CD4-positive, alpha-beta T cell treated with Interleukin-17A for 1 hour (primary cell): ENCODE measurements around the gene PSMA5.
"Not testable (repeated sequence)": the region's sequence is repeated elsewhere in the genome, so short reads cannot be mapped to it uniquely, and the experiment has no call there.

Experiments
- DNase-seq: peaks from one replicate; pipeline ENCODE4 v3.0.0-alpha.2; 2020

The PSMA5 gene

DNA sequence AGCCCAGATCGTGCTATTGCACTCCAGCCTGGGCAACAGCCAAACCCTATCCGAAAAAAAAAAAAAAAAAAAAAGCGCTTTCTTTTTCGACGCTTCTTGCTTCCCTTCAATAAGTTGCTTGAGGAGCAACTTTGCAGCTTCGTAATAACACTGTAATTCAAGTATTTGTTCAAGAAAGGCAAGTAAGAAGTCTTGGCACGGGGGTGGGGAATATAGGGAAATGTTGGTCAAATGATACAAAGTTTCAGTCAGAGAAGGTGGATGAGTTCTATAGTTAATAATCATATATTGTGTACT lies 871 bp upstream of the PSMA5 start:
- DNase-seq = no peak

DNA sequence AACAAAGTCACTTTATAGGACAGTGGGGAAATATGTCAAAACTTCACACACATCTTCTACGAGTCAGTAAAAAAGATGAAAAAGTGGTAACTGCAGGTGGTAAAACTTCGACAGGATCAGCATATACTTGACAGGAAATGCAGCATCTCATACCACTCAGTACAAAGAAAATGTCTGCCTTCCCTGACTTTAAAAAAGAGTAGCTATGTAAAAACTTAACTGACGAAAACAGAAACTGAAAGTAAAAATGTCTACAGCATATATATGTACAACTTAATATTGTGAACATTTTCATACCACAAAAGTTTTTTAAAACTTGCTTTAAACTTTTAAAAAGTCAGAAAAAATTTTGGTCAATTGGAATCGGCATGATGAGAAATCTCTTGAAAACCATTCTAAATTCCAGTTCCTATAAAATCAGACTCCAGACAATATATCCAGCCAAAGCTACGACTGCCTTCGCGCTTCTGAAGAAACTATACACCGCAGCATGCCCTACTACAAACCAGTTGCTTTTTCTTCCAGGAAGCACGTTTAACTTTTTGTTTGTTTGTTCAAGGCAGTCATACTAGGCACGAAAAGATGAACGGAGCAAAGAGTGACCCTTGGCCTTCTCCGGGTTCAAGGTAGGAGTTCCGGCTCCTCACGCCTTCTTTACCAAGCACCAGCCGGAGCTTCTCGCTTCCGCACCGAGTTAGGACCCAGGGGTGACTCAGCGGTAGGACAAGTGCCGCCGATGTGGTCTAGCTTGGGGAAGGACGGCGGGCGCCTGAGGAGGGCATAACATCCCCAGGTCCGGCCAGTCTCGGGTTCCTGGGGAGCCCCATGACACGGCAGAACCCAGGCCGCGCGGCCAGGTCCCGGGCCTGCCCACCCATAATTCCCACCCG lies 612 bp downstream of the PSMA5 start:
- peak; percentile 75 for DNase-seq

DNA sequence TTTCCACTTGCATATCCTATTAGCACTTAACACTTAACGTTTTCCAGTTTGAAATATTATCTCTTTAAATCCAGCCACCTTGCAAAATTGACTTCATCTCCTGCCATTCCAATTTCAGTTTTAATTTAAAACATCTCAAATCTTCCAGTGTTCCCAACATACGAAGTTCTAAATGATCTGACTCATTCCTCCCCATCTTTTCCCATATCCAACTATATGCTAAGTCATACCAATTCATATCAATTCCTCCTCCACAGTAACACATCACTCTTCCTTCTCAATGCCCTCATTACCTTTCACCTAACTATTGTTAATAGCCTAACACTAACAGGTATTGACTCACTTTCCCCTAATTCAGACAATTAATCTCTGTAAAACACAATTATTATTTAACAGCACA lies 2.8 kb downstream of the PSMA5 start:
- DNase-seq = no peak

DNA sequence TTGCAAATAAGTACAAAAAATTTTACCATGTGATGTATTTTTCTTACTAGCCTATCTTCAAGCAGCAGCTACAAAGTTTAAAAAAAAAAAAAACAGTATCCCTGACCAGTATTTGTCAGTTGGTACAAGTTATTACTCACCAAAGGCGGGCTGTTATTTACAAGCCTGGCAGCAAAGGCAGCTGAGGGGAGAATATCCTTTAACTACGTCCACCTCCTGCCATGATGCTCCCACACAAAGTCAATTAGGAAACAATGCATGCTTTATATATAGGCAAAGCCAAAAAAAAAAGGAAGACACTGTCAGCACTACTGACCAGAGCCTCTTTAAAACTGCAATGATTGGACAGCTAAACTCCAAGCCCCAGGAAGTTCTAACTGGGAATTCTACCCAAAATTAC lies 13.7 kb downstream of the PSMA5 start:
- no peak for DNase-seq

DNA sequence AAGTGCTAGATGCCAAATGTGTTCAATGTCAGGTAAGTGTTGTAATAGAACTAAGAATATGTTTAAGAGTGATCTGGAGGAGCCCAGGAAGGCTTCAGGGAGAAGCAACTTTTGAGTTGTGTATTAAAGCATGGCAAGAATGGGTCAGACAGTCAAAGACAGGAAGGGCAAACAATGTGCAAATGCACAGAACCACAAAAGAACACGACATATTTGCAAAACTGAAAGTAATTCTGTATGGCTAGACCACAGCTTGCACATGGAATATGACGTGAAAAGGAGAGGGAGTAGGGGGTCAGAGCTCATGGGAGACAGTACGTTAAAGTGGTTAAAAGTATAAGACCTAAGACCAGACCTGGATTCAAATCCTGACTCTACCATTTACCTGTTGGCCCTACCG lies 21.4 kb downstream of the PSMA5 start:
- DNase-seq = peak; percentile 26

DNA sequence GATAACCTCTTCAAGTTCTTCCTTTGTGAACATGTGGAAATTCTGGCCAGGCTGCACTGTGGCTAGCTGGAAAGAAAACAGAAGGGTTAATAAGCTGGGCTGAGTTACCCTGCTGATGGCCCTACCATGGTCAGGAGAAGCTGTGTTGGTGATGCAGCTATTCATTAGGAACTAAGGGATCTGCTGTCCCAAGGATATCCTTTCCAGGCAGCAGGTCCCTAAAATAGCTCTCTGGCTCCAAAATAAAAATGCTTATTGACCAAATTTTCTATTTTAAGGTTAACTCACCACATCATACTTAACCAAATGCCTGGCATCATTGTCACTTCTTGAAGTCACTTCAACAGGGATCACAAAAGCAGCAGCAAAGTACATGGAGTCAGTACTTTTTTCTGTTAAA lies 24.2 kb downstream of the PSMA5 start:
- no peak for DNase-seq

DNA sequence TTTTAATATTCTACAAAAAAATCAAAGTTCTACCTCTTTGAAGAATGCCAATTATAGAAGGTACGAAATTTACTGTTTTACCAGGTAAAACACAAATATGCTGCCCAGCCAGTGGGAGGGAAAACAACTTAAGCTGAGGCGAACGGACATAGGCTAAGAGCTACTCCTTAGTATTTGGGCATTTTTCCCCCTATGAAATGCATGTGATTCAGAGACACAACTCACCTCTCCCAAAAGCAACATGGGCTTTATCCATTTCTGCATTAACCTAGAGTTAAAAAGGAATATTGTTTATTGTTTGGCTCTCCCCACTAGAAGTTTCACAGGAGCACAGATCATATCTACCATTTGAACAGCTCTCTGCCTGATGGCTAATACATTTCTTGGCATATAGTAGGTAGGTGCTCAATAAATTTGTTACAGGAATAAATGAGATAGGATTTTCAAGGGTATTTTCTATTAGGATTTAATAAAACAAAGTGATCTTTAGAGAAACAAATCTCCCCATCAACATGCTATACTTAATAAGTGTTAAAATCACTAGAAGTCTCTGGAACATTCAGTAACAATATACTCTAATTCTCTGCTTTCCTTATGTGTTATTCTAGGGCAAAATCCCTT lies 26.1 kb downstream of the PSMA5 start:
- DNase-seq = no peak

DNA sequence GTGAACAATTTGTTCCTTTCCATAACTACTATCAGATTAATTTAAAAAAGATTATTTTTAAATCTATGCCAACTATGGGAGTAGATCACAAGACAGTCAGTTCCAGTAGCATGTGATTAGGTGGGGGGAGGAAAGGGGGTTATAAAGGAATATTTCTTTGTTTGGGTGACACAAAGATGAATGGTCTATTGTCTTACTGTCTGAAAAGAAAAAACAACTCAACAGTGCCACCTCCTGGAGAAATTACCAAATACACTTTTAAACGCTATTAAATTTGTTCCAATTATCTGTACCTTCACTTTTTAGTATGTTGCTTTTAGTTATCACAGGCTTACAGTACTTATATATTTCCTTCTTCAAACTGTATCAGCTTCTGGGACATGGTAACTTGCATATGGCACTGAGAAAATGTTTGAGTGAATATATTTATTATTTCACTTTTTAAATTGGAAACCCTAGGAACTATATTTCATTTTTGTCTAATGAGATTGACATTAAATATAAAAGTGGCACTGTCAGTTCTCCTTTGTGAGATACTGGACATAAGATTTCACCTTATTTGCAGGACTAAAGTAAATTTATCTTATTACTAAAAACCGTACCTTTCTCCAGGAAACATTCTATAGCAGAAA lies 26.8 kb downstream of the PSMA5 start:
- DNase-seq = peak; percentile 79

DNA sequence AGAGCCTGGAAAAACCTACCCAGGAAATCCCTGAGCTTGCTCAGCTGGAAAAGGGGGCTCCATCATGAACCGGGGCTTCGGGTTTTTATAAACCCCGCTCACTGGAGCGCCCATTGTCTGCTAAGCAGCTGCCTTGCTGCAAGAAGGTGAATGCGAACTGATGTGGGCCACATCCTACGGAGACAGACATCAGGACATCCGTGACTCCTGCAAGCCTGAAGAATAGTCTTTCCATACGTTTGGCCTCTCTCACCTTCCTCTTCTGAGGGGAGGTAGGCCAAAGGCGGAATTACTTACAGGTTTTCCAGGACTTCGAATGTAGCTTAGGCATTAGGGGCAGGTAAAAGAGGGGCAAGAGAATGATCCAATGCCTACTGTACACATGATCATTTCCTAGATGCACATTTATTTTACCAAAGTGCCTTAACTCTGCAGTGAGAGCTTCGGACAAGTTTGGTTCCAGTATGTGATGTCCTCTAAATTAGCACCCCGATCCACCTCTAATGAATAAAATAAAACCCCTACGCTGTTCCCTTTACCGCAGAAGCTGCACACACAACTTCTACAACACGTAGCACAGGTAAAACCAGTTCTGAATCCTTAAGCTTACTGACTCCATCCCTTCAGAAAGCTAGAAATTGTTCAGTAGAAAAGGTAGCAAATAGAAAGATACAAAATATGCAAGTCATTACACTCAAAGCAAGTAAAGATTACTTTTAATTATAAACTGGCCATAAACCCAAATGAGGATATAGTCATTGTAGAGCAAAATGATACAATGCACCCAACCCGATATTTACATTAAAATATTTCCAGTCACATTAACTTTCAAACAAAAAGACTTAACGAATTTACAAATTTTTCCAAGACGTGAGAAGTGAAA lies 27.7 kb downstream of the PSMA5 start:
- DNase-seq = no peak

DNA sequence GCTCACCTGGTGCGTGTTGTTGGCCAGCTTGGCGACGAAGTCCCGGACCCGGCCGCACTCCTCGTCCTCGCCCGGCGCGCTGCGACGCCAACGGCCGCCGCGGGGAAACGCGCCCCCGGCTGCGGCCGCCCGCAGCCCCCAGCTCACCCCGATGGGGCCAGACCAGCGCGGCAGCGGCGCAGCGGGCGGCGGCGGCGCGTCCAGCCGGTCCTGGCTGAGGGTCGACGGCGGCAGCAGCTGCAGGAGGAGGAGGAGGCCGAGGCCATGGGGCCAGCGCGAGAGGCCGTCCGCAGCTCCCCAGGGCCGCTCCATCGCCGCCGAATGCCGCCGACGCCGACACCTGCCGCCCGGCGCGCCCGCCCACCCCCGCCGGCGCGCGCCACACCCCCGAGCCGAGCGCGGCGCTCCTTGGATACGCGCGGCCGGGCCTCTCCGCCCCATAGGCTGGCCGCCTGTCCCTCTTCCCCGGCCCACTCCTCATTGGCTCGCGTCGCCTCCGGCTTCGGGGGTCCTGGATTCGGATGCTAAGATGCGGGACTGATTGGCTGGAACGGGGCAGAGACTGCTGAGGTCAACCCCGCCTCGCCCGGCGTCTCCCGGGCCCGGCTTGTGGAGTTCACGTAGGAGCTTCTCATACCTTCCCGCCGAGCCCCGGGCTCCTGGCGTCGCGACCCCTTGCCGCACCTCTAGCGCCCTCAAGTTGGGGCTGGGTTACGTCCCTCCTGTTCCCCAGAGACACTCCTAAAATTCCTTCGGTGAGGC lies 28.5 kb downstream of the PSMA5 start, which contains the start of gene SORT1:
TSS of gene SORT1 (minus strand) at position 338 of the 762 bp plus-strand sequence. CDS start at position 312, 26 bp downstream.
- DNase-seq = peak; percentile 58

DNA sequence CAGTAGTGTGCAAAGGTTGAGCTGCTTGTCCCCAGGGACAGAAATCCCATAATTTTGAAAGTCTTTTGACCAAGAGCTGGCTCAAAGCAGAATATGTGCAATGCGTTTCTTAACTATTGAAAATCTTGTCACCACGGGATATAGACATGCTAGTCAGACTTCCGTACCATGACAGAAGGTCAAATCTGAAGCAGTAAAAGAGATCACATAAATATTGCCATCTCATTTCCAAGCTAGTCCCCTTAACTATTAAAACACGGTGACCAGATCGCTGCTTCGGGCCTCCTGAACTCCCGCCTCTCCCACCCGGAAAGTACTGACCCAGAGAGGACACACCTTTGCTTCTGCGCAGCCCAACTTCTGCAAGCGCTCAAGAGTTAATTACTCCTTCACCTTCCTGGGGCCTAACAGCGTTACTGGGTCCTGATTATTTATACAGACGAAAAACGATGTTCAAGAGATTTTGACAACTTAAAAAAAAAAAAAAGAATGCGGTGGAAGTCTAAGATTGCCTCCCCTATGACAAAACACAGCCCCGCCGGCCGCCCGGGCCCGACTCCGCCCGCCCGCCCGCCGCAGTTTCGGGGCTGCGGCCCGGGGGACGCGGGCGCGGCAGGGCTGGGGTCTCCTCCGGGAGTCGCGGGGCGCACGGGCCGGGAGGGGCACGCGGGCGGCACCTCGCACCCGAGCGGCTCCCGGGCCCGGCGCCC lies 29.2 kb downstream of the PSMA5 start:
- no peak for DNase-seq

DNA sequence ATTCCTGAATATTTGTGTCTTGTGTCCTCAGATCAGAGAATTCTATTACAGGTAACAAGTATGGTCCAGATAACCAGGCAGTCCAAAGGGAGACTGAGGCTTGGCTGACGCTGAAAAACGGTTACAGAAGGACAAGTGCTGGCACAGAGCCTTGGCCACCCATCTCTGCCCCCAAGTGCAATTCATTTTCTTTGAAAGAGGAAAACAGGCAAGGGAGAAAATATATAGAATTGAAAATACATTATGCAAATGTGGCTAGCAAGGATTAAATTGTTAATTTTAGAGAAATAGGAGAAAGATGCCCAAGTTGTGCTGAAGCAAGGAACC lies 29.8 kb downstream of the PSMA5 start:
- DNase-seq = no peak

DNA sequence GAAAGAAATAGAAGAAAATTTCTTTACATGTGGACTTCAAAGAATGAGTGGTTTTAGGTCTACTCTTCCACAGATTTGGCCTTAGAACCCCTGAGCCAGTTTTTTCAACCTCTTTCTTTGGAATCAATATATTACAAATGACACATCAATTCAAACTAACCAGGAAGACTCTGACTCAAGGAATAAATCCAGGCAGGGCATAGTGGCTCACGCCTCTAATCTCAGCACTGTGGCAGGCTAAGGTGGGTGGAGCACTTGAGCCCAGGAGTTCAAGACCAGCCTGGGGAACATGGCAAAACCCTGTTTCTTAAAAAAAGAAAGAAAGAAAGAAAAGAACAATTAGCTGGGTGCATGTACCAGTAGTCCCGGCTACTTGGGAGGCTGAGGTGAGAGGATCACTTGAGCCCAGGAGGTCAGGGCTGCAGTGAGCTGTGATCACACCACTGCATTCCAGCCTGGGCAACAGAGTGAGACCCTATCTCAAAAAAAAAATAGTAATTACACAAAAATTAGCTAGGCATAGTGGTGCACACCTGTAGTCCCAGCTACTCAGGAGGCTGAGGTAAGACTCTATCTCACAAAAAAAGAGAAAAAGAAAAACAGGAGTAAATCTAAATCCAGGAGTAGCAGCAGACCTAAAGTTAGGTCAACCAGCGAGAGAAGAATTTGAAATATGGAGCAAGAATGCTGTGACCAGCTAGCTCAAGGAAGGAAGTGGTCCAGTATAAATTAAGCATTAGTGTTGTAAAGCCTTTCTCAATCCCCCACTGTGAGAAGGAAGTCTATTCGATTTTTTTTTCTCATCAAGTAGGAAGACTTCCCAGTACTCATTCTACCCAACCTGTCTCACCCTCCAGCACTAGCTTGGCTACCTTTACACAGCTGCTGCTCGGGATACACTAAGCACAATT lies 30.4 kb downstream of the PSMA5 start:
- no peak for DNase-seq

DNA sequence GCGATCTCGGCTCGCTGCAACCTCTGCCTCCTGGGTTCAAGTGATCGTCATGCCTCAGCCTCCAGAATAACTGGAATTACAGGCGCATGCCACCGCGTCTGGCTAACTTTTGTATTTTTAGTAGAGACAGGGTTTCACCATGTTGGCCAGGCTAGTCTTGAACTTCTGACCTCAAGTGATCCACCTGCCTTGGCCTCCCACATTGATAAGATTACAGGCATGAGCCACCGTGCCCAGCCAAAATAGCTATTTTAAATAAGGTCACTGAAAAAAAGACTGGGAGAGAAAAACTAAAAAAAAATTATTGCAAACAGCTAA lies 31.0 kb downstream of the PSMA5 start:
- DNase-seq = not testable (repeated sequence)

DNA sequence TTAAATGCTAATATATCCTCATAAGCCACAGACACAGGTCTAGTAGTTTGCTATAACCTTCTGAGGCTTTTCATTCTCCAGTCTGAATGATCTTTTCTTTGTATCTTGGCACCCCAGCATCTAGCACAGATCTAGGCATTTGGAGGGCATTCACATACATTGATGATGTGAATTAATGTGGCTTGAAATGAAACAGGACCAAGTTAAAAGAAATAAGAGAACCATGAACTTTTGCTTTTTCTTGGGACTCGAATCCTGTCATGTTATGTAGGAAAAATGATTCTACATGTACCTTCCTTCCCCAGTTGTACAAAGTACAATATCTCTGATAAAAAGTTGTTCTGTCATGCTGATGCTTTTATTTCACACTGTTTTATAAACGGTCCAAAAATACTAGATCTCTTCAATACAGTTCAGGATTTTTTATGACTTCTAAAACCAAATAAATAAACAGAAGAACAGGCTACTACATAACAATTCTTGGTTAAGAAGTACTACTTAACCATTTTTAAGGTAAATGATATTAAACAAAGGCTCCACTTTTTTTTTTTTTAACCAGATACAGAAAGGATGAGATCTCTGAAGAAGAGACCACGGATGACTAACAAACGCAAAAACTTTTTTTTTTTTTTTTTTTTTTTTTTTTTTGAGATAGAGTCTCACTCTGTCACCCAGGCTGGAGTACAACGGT lies 31.5 kb downstream of the PSMA5 start:
- DNase-seq = no peak

DNA sequence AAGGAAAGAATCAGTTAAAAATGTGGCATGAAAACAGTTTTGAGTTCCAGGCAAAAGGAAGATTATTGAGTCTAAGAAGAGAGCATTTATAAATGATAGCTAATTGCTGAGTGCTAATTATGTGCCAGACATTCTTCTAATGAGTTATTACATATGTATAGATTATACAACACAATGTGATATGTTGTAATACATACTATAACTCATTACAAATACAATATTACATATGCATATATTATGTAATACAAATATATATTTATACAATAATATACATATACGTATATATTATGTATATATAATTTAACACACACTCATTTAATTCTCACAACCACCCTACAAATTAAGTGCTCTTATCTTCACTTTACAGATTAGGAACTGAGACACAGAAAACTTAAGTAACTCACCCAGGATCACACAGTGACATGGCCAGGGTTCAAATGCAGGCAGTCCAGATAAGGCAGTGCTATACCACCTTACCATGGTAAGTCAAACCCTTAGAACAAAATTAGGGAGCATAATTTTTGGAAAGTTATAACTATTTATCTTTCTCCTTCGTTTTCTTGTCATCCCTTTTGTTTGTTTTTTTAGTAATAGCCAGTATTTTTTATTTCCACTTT lies 32.5 kb downstream of the PSMA5 start:
- DNase-seq = no peak

DNA sequence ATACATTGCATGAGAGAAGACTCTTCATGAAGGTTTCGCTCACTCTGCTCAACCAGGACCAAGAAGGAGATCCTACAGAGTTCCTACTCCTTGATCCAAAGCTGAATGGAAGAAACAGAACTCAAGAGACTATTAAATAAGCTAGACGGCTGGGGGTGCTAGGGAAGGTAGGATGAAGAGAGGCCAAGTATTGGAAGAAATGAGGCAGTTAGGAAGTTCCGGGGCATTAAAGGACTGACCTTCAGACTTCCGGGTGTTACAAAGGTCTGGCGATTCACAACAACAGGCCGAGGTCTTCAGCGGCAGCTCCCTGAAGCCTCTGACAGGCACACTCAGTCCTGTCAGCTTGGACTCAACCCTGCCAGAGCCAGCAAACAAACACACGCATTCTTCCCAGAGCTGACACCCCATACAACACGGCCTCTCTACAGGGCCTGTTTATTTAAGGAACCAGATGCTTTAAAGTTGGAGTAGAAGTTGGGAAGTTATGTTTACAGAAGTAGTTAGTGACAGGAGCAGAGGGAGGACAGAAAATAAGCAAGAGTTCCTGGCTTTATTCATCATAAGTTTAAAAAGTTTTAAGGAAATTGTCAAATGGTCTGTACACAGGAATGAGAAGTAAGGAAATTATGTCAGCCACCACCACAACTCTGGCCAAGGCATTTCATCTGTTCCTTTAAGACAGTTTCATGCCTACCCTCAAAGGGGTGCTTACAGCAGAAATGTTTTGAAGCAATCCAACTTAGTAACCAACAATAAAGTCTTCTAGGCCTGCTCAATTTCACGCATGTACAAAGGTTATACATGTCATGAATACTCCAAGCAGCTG lies 33.2 kb downstream of the PSMA5 start:
- DNase-seq = no peak

DNA sequence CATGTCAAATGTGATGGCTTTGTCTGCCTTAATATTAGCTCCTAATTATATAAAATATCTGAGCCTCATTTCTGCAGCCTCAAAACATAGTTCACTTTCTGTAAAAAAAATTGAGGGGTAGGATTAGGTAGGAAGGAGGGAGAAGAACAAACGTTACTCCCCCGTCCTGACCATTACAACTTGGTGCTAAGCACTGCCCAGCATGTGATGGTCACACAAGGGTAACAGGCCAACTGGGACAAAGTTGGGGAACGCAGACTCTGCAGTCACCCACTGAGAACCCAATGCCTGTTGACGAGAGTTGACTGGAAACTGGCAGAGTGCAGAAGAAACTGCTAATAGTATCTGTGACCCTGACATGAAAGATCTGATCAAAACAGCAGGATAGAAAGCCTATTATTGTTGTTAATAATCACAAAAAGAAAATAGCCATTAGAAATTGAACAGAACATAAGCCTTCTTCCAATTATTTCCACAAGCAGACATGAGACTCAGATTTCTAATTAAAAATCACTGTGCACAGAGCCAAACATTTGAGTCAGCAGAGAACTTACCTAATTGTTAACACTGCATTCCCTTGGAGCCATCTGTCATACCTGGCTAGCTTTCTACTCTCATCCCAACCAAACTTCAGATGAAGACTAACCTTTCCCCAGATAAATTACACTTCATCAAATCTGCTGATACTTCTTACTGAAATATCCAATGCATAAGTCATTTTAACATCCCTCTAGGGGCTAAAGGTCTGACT lies 34.0 kb downstream of the PSMA5 start:
- DNase-seq = no peak
